ENCODE results near the gene EDEM3. TPM values are rescaled to one million over a fixed set of nuclear protein-coding genes. Genes with fewer than 3 reads are reported as not detected.

EDEM3 gene, protein sequence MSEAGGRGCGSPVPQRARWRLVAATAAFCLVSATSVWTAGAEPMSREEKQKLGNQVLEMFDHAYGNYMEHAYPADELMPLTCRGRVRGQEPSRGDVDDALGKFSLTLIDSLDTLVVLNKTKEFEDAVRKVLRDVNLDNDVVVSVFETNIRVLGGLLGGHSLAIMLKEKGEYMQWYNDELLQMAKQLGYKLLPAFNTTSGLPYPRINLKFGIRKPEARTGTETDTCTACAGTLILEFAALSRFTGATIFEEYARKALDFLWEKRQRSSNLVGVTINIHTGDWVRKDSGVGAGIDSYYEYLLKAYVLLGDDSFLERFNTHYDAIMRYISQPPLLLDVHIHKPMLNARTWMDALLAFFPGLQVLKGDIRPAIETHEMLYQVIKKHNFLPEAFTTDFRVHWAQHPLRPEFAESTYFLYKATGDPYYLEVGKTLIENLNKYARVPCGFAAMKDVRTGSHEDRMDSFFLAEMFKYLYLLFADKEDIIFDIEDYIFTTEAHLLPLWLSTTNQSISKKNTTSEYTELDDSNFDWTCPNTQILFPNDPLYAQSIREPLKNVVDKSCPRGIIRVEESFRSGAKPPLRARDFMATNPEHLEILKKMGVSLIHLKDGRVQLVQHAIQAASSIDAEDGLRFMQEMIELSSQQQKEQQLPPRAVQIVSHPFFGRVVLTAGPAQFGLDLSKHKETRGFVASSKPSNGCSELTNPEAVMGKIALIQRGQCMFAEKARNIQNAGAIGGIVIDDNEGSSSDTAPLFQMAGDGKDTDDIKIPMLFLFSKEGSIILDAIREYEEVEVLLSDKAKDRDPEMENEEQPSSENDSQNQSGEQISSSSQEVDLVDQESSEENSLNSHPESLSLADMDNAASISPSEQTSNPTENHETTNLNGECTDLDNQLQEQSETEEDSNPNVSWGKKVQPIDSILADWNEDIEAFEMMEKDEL
- total RNA-seq (2011; cell fraction: chromatin; rRNA removed; ENCODE audit: low replicate concordance): 30.0 and 65.7 TPM in 2 replicates
- total RNA-seq (2011; cell fraction: nucleolus; rRNA removed): 18.3 and 23.0 TPM in 2 replicates
- 49.9 and 51.0 TPM in 2 replicates for total RNA-seq (2011; cell fraction: nucleoplasm; rRNA removed)
- total RNA-seq (2014; rRNA removed): 27.9 and 30.9 TPM in 2 replicates
- total RNA-seq (2014; rRNA removed; fragmentation: Illumina TruSeq; extraction: Trizol): 46.6 and 47.9 TPM in 2 replicates
- total RNA-seq (2015; rRNA removed; fragmentation: Illumina TruSeq; extraction: Trizol): 40.9 and 45.9 TPM in 2 replicates
- 30.7 and 40.3 TPM in 2 replicates for total RNA-seq (2021)
- polyA plus RNA-seq (2011; rRNA removed): 27.3 and 28.0 TPM in 2 replicates
- 3.5 and 9.9 TPM in 2 replicates for polyA plus RNA-seq (2011; cell fraction: cytosol; rRNA removed)
- 24.2 and 34.5 TPM in 2 replicates for polyA plus RNA-seq (2011; cell fraction: nucleus; rRNA removed)
- polyA plus RNA-seq (2012): 20.5 and 21.3 TPM in 2 replicates
- polyA plus RNA-seq (2014; fragmentation: Illumina TruSeq; extraction: Trizol): 22.3 and 31.6 TPM in 2 replicates
- polyA plus RNA-seq (2014; fragmentation: Nextera tagmentation; extraction: Ambion mirVana): 10 to 100 TPM; 15.8 to 18.5 TPM
- polyA plus RNA-seq (2014; rRNA removed): 16.6 and 19.5 TPM in 2 replicates
- polyA minus RNA-seq (2011; rRNA and poly(A)+ RNA removed): 137 and 138 TPM in 2 replicates
- polyA minus RNA-seq (2011; cell fraction: cytosol; rRNA and poly(A)+ RNA removed): 33.3 and 55.8 TPM in 2 replicates
- 17.2 and 36.8 TPM in 2 replicates for polyA minus RNA-seq (2011; cell fraction: nucleus; rRNA and poly(A)+ RNA removed)
- percentile 88 among the genes with signal in this experiment for Bru-seq, nascent RNA
- BruChase-seq, experiment 1, labeled RNA remaining after a 2-hour chase: percentile 91 among the genes with signal in this experiment
- percentile 91 among the genes with signal in this experiment for BruChase-seq, experiment 2, labeled RNA remaining after a 6-hour chase
- long read RNA-seq, experiment 1, full-length matches to known transcripts: 76 of 152 reads
- long read RNA-seq, experiment 1, partial matches to known transcripts: 10 of 152 reads
- long read RNA-seq, experiment 1, other reads (novel, unspliced or antisense): 66 of 152 reads
- long read RNA-seq, experiment 2, partial matches to known transcripts: 0 of 11 reads
- long read RNA-seq, experiment 2, other reads (novel, unspliced or antisense): 11 of 11 reads
- long read RNA-seq, experiment 3, full-length matches to known transcripts: 2 of 16 reads
- long read RNA-seq, experiment 3, partial matches to known transcripts: 8 of 16 reads
- long read RNA-seq, experiment 3, other reads (novel, unspliced or antisense): 6 of 16 reads

- peak; percentile 99 for FAIRE-seq
- H3K9ac ChIP-seq (ENCODE audit: insufficient read depth in 1 of 2, low read depth in 2 of 2, low read length in 2 of 2): peak within 1 kb of the TSS; percentile 83 to 98
- H3K79me2 ChIP-seq (ENCODE audit: control insufficient read depth, insufficient read depth, low read length): peaks cover 46% of the 10 kb centered on the region
- peak; percentile 93 for ATAC-seq
- H3K36me3 ChIP-seq (ENCODE audit: control insufficient read depth, insufficient read depth, low read length): no peaks in the 10 kb centered on the region; the same call in 2 of the 3 replicates
- H3K4me2 ChIP-seq (ENCODE audit: insufficient read depth, low read length): peak within 1 kb of the TSS; percentile 97
- peaks cover 4 to 11% of the 10 kb centered on the region in 2 experiments; a peak in 3 of 5 replicates for H3K4me1 ChIP-seq (replicated peaks in 1 of 2; ENCODE audit: control insufficient read depth in 2 of 2, insufficient read depth in 2 of 2, low read length in 2 of 2)
- in situ Hi-C loops (cut with MboI) (no loop called here), intact Hi-C loops (cut with micrococcal nuclease) (loop anchor here (1.0 to 10.0 kb wide), 6 partner anchors 14 to 560 kb away; partner anchors contain the start of genes IVNS1ABP, SWT1 and TRMT1L)
- no peaks in the 10 kb centered on the region for H3K27me3 ChIP-seq (ENCODE audit: control insufficient read depth in 2 of 2, insufficient read depth in 2 of 2, low read length in 2 of 2)
- DNase-seq (ENCODE audit: extremely low read depth in 1 of 4, low spot score in 3 of 4): peak; percentile 97 to 100 (median 98)
- no peaks in the 10 kb centered on the region for H4K20me1 ChIP-seq (replicated peaks; ENCODE audit: control insufficient read depth, insufficient read depth, low read length)
- BruUV-seq (replicated peaks): no TSS peak
- peak within 1 kb of the TSS; percentile 80 for H3K27ac ChIP-seq (ENCODE audit: extremely low read depth, low read depth, low read length)
- no peaks in the 10 kb centered on the region for H3K9me3 ChIP-seq (replicated peaks; ENCODE audit: control insufficient read depth, insufficient read depth, low read depth, low read length)
- H3K9me1 ChIP-seq (ENCODE audit: control insufficient read depth, insufficient read depth, low read length): no peaks in the 10 kb centered on the region
- peak within 1 kb of the TSS; percentile 83 for H3K4me3 ChIP-seq
- ChIA-PET CTCF (ENCODE audit: low intra/inter-chr PET ratio) (no interaction called here), POLR2A (interaction anchor here (0.5 to 5.8 kb wide), 15 partner anchors 10 to 841 kb away, joined by 3 to 36 read pairs (median 5); partner anchors contain the start of genes NIBAN1 and SWT1)
- WGBS (ENCODE audit: insufficient coverage, low coverage, missing lambda C conversion rate): under 1% methylated on average over 75 of the region's 76 CpGs
- peak within 1 kb of the TSS; percentile 96 for H2AFZ ChIP-seq (ENCODE audit: low read depth, low read length)
- peak in 1 of 2 experiments; percentile 18; a peak in 1 of 4 replicates for TF ChIP-seq RAD21 (CRISPR knock-in tag; conservative IDR thresholded peaks at IDR 0.05 in 1 of 2, IDR thresholded peaks at IDR 0.05 in 1 of 2)
- no peak for TF ChIP-seq TAL1 (IDR thresholded peaks at IDR 0.05)
- no peak for TF ChIP-seq ZNF282 (CRISPR knock-in tag; IDR thresholded peaks at IDR 0.05)
- peak; percentile 63; the same call in 1 of the 2 replicates for TF ChIP-seq PML (IDR thresholded peaks at IDR 0.05; ENCODE audit: low read length)
- TF ChIP-seq SAFB2 (IDR thresholded peaks at IDR 0.05; ENCODE audit: borderline replicate concordance, low read depth, low read length, severe bottlenecking): no peak
- peak; percentile 93 for TF ChIP-seq ETS1 (conservative IDR thresholded peaks at IDR 0.05; ENCODE audit: control insufficient read depth, low read depth, low read length)
- peak; percentile 81 for TF ChIP-seq NR2C1 (IDR thresholded peaks at IDR 0.05)
- TF ChIP-seq NR2C1 (tag; IDR thresholded peaks at IDR 0.05): peak; percentile 90
- TF ChIP-seq DMBX1 (CRISPR knock-in tag; IDR thresholded peaks at IDR 0.05; ENCODE audit: borderline replicate concordance): no peak
These were observed at the start of gene EDEM3 for GRCh38 chr1:184754476-184755225. Gene EDEM3, minus strand, starts transcription at chr1:184754858. Its CDS starts 212 bp downstream, at chr1:184754646.

Data from K562 (cell line).